GM19452 (cell line): ENCODE measurements around the gene SERPINC1.
"Not testable (repeated sequence)": the region's sequence is repeated elsewhere in the genome, so short reads cannot be mapped to it uniquely, and the experiment has no call there.

Experiments
- ATAC-seq: cut with Tn5 transposase; IDR thresholded peaks from one replicate; pipeline ENCODE4 v1.9.1; 2021; ENCODE audit not compliant: unreplicated experiment

Gene SERPINC1

GRCh38 chr1:173893611-173894010, 23.5 kb downstream of the SERPINC1 start:
- ATAC-seq: no peak

GRCh38 chr1:173889885-173890284, 27.2 kb downstream of the SERPINC1 start:
- ATAC-seq: no peak

- ATAC-seq: no peak
These were observed 28.4 kb downstream of the SERPINC1 start for GRCh38 chr1:173888749-173889148.

GRCh38 chr1:173887627-173888026, 29.5 kb downstream of the SERPINC1 start:
- no peak for ATAC-seq

GRCh38 chr1:173886746-173887611, 30.1 kb downstream of the SERPINC1 start:
- no peak for ATAC-seq

GRCh38 chr1:173884701-173885100, 32.4 kb downstream of the SERPINC1 start:
- ATAC-seq: no peak

GRCh38 chr1:173881117-173881516, 36.0 kb downstream of the SERPINC1 start:
- not testable (repeated sequence) for ATAC-seq

- no peak for ATAC-seq
These were observed 38.9 kb downstream of the SERPINC1 start for GRCh38 chr1:173878251-173878650.

- ATAC-seq: no peak
These were observed 40.4 kb downstream of the SERPINC1 start for GRCh38 chr1:173876732-173877131.

GRCh38 chr1:173871500-173871899, 45.6 kb downstream of the SERPINC1 start:
- ATAC-seq: no peak

GRCh38 chr1:173871091-173871490, 46.0 kb downstream of the SERPINC1 start:
- no peak for ATAC-seq

GRCh38 chr1:173870252-173871075, 46.7 kb downstream of the SERPINC1 start:
- peak; percentile 20 for ATAC-seq

GRCh38 chr1:173869021-173869359, 48.1 kb downstream of the SERPINC1 start:
- ATAC-seq: no peak

- ATAC-seq: peak; percentile 60
These were observed 48.7 kb downstream of the SERPINC1 start, which contains the start of gene ZBTB37 for GRCh38 chr1:173868266-173869020. Gene ZBTB37 (plus strand): TSS chr1:173868380. CDS start chr1:173870226, 1,846 bp downstream.

- peak; percentile 61 for ATAC-seq
These were observed 49.3 kb downstream of the SERPINC1 start, which contains the start of gene GAS5 for GRCh38 chr1:173867753-173868265. Gene GAS5 (minus strand): TSS chr1:173867989.

GRCh38 chr1:173867141-173867752, 49.9 kb downstream of the SERPINC1 start:
- no peak for ATAC-seq

GRCh38 chr1:173866413-173867115, 50.6 kb downstream of the SERPINC1 start:
- no peak for ATAC-seq

GRCh38 chr1:173865468-173866164, 51.5 kb downstream of the SERPINC1 start:
- ATAC-seq: no peak

- ATAC-seq: no peak
These were observed 52.8 kb downstream of the SERPINC1 start for GRCh38 chr1:173864179-173864867.
